Activated CD4-positive, alpha-beta T cell treated with anti-CD3 and anti-CD28 coated beads for 36 hours (primary cell): ENCODE measurements around the gene TBC1D1. TPM values are rescaled to one million over a fixed set of nuclear protein-coding genes. Genes with fewer than 3 reads are reported as not detected.
A peak's percentile ranks its signal among the peaks of the same experiment; 100 is the strongest.
"Not testable (repeated sequence)": the region's sequence is repeated elsewhere in the genome, so short reads cannot be mapped to it uniquely, and the experiment has no call there.

Experiments
- ATAC-seq: fragments of 200-7000 bp; cut with Tn5 transposase; one replicate; pipeline ENCODE4 v1.10.0; 2021; ENCODE audit warnings: mild to moderate bottlenecking, moderate library complexity
- CTCF ChIA-PET: fragments of 350-600 bp; sonication (Branson Sonifier 250); formaldehyde crosslinking; loops from one replicate; lab custom pipeline; 2021; ENCODE audit warnings: antibody characterized with exemption; lab: Charles Lee
- POLR2A ChIA-PET: fragments of 350-600 bp; sonication (Branson Sonifier 250); formaldehyde crosslinking; loops from one replicate; lab custom pipeline; 2021; ENCODE audit warnings: antibody characterized with exemption, inconsistent platforms; lab: Charles Lee
- DNase-seq: peaks from one replicate; pipeline ENCODE4 v3.0.0-alpha.2; 2020
- H3K27ac Mint-ChIP-seq: one replicate; pipeline ENCODE4 v1.8.0; 2021; ENCODE audit warnings: mixed read lengths
- H3K27me3 Mint-ChIP-seq: one replicate; pipeline ENCODE4 v1.8.0; 2021; ENCODE audit warnings: mixed read lengths
- H3K36me3 Mint-ChIP-seq: one replicate; pipeline ENCODE4 v1.8.0; 2021; ENCODE audit warnings: low read depth, mixed read lengths
- H3K4me1 Mint-ChIP-seq: one replicate; pipeline ENCODE4 v1.8.0; 2021; ENCODE audit warnings: mixed read lengths
- H3K4me3 Mint-ChIP-seq: one replicate; pipeline ENCODE4 v1.8.0; 2021; ENCODE audit warnings: mild to moderate bottlenecking, moderate library complexity, mixed read lengths
- H3K9me3 Mint-ChIP-seq: one replicate; pipeline ENCODE4 v1.8.0; 2021; ENCODE audit warnings: low read depth, mixed read lengths
- intact Hi-C, 2 experiments: fragments of 100-400 bp; cut with DNase I in 1 of 2; cut with micrococcal nuclease in 1 of 2; formaldehyde crosslinking; loops; one replicate each; pipeline versions ENCODE4 v1.14.2 to v1.15.1; 2022 to 2024; cut with DNase I, micrococcal nuclease
- total RNA-seq, 2 experiments: library from RNA; stranded (reverse); gene quantifications; one replicate each; pipeline ENCODE4 v1.2.3, GENCODE V29; 2021

The TBC1D1 gene
- total RNA-seq, 2 experiments from 2014 or later, result 60.8 to 71.8 TPM

- Mint-ChIP-seq H3K9me3 (no peaks in the 10 kb centered on the region), H3K27me3 (no peaks in the 10 kb centered on the region), H3K4me1 (peaks cover 36% of the 10 kb centered on the region), H3K36me3 (peaks cover 21% of the 10 kb centered on the region), H3K4me3 (no peak overlapping the region), H3K27ac (no peak overlapping the region)
- ChIA-PET CTCF (no interaction called here), POLR2A (no interaction called here)
- DNase-seq (no peak), ATAC-seq (no peak)
- intact Hi-C loops, result no loop called here
Observed at GRCh38 chr4:37904824-37905223, 13.9 kb downstream of the TBC1D1 start.

DNA sequence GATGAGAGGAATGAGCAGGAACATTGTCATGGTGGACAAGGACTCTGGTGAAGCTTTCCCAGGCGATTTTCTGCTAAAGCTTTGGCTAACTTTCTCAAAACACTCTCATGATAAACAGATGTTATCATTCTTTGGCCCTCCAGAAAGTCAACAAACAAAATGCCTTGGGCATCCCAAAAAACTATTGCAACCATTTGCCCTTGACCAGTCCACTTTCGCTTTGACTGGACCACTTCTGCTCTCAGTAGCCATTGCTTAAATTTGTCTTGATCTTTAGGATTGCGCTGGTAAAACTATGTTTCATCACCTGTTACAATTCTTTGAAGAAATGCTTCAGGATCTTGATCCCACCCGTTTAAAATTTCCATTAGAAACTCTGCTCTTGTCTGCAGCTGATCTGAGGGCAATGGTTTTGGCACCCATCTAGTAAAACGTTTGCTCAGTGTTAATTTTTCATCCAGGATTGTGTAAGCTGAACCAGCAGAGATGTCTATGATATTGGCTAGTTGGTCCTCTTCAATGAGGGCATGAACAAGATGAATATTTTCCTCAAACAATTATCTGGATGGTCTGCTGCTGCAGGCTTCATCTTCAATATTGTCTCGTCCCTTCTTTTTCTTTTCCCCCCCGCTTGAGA is 14.8 kb downstream of the TBC1D1 start:
- peaks cover 18% of the 10 kb centered on the region for H3K36me3 Mint-ChIP-seq
- no peaks in the 10 kb centered on the region for H3K27me3 Mint-ChIP-seq
- ChIA-PET POLR2A (no interaction called here), CTCF (no interaction called here)
- no peaks in the 10 kb centered on the region for H3K9me3 Mint-ChIP-seq
- intact Hi-C loops, result no loop called here
- ATAC-seq (no peak), DNase-seq (no peak)
- no peak overlapping the region for H3K27ac Mint-ChIP-seq
- H3K4me3 Mint-ChIP-seq, result no peak overlapping the region
- peaks cover 33% of the 10 kb centered on the region for H3K4me1 Mint-ChIP-seq

DNA sequence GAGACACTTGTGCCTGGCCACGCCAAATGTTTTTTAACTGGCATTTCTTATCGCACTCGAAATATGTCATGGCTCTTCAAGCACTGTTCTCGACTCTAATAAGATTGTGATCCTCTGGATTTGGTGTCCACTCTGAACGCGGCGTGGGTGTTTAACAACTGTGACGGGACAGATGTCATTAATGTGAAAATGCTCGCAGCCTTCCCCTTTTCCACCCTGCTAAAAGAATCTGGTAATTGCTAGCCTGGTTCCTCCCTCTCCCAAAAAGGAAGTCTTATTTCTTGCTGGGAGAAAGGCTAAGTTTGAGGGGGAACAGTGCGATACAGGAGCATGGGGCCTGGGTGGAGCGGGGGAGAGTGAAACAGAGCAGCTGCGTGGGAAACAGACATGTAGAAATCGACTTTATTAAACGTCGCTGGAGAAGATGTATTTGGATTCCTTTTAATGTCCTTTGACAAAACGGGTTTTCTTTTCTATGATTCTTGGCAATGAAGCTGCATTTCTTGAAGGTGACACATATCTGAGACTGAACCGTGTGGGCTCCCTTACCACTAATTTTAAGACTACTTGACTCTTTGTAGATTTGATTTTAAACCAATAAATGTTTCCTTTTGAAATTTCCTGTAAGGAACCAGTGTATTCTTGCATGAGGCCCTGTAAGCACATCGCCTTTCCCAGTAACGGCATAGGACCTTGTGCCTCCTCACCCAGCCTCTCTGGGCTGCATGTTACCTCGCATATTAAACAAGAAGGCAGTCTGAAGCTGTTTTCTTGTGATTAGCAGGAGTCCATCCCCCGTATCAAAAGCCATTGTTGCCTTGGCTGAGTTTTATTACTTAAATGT is 17.8 kb downstream of the TBC1D1 start:
- H3K4me1 Mint-ChIP-seq, result peaks cover 27% of the 10 kb centered on the region
- CTCF ChIA-PET, result no interaction called here
- H3K9me3 Mint-ChIP-seq, result no peaks in the 10 kb centered on the region
- intact Hi-C loops, result no loop called here
- no peaks in the 10 kb centered on the region for H3K27me3 Mint-ChIP-seq
- H3K4me3 Mint-ChIP-seq, result no peak overlapping the region
- H3K36me3 Mint-ChIP-seq, result peaks cover 13% of the 10 kb centered on the region
- H3K27ac Mint-ChIP-seq, result peak overlapping the region; percentile 35
- ATAC-seq, result no peak
- DNase-seq, result no peak
- POLR2A ChIA-PET, result interaction anchor here (1.0 kb wide), 1 partner anchor 17 kb away, joined by 3 read pairs; no protein-coding TSS in a partner anchor

- Mint-ChIP-seq H3K27ac (no peak overlapping the region), H3K4me1 (peaks cover 27% of the 10 kb centered on the region), H3K36me3 (peaks cover 12% of the 10 kb centered on the region), H3K9me3 (no peaks in the 10 kb centered on the region), H3K27me3 (no peaks in the 10 kb centered on the region), H3K4me3 (no peak overlapping the region)
- CTCF ChIA-PET, result interaction anchor here (0.8 to 1.5 kb wide), 2 partner anchors 26 to 69 kb away, joined by 3 read pairs; no protein-coding TSS in a partner anchor
- intact Hi-C loops, result no loop called here
- no peak for DNase-seq
- POLR2A ChIA-PET, result interaction anchor here (1.0 kb wide), 1 partner anchor 18 kb away, joined by 3 read pairs; no protein-coding TSS in a partner anchor
- no peak for ATAC-seq
Observed at GRCh38 chr4:37909332-37910090, 18.6 kb downstream of the TBC1D1 start.

- no peaks in the 10 kb centered on the region for H3K27me3 Mint-ChIP-seq
- no peak overlapping the region for H3K4me3 Mint-ChIP-seq
- CTCF ChIA-PET, result interaction anchor here (0.8 to 1.5 kb wide), 2 partner anchors 27 to 69 kb away, joined by 3 read pairs; no protein-coding TSS in a partner anchor
- peaks cover 27% of the 10 kb centered on the region for H3K4me1 Mint-ChIP-seq
- ATAC-seq, result no peak
- intact Hi-C loops, result no loop called here
- peaks cover 12% of the 10 kb centered on the region for H3K36me3 Mint-ChIP-seq
- POLR2A ChIA-PET, result no interaction called here
- H3K27ac Mint-ChIP-seq, result no peak overlapping the region
- no peaks in the 10 kb centered on the region for H3K9me3 Mint-ChIP-seq
- no peak for DNase-seq
Observed at GRCh38 chr4:37910091-37910486, 19.2 kb downstream of the TBC1D1 start.

GRCh38 chr4:37914539-37914938 is 23.7 kb downstream of the TBC1D1 start:
- Mint-ChIP-seq H3K36me3 (peaks cover 2% of the 10 kb centered on the region), H3K4me1 (peaks cover 3% of the 10 kb centered on the region), H3K27me3 (no peaks in the 10 kb centered on the region), H3K9me3 (no peaks in the 10 kb centered on the region), H3K4me3 (no peak overlapping the region), H3K27ac (no peak overlapping the region)
- DNase-seq (no peak), ATAC-seq (no peak)
- CTCF ChIA-PET, result no interaction called here
- POLR2A ChIA-PET, result interaction anchor here (0.7 kb wide), 1 partner anchor 331 kb away, joined by 3 read pairs; no protein-coding TSS in a partner anchor
- intact Hi-C loops, result no loop called here

DNA sequence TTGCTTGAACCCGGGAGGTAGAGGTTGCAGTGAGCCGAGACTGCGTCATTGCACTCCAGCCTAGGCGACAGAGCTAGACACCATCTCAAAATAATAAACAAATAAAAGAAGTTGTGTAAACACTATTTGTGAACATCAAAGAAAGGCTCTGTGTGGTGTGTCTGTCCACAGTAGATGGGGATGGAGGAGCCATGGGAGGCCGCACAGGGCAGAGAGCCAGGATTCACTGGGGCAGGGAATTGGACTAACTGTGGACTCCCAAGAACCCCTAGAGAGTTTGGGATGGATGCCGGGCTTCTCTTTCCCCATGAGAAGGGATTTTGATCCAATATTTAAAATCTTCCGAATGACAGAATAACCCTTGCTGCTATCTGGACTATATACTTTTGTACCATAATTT is 26.5 kb downstream of the TBC1D1 start:
- no peak for DNase-seq
- POLR2A ChIA-PET, result no interaction called here
- no peaks in the 10 kb centered on the region for H3K27me3 Mint-ChIP-seq
- intact Hi-C loops, result no loop called here
- no peak for ATAC-seq
- no peak overlapping the region for H3K4me3 Mint-ChIP-seq
- CTCF ChIA-PET, result interaction anchor here (0.8 kb wide), 1 partner anchor 36 kb away, joined by 4 read pairs; no protein-coding TSS in a partner anchor
- no peaks in the 10 kb centered on the region for H3K9me3 Mint-ChIP-seq
- H3K27ac Mint-ChIP-seq, result no peak overlapping the region
- peaks cover 7% of the 10 kb centered on the region for H3K4me1 Mint-ChIP-seq
- peaks cover 7% of the 10 kb centered on the region for H3K36me3 Mint-ChIP-seq

GRCh38 chr4:37918653-37919052 is 27.8 kb downstream of the TBC1D1 start:
- ChIA-PET CTCF (interaction anchor here (0.6 to 0.7 kb wide), 3 partner anchors 51 to 231 kb away, joined by 3 to 5 read pairs (median 4); no protein-coding TSS in a partner anchor), POLR2A (no interaction called here)
- intact Hi-C loops, result no loop called here
- no peaks in the 10 kb centered on the region for H3K27me3 Mint-ChIP-seq
- DNase-seq (no peak), ATAC-seq (no peak)
- no peak overlapping the region for H3K4me3 Mint-ChIP-seq
- no peak overlapping the region for H3K27ac Mint-ChIP-seq
- H3K4me1 Mint-ChIP-seq, result peaks cover 9% of the 10 kb centered on the region
- H3K36me3 Mint-ChIP-seq, result peaks cover 7% of the 10 kb centered on the region
- H3K9me3 Mint-ChIP-seq, result no peaks in the 10 kb centered on the region

GRCh38 chr4:37922328-37922727 is 31.4 kb downstream of the TBC1D1 start:
- ATAC-seq, result peak; percentile 72
- Mint-ChIP-seq H3K27me3 (no peaks in the 10 kb centered on the region), H3K4me3 (no peak overlapping the region), H3K4me1 (peaks cover 11% of the 10 kb centered on the region), H3K9me3 (no peaks in the 10 kb centered on the region), H3K36me3 (peaks cover 7% of the 10 kb centered on the region), H3K27ac (no peak overlapping the region)
- intact Hi-C loops, result no loop called here
- ChIA-PET POLR2A (no interaction called here), CTCF (no interaction called here)
- DNase-seq, result peak; percentile 14

DNA sequence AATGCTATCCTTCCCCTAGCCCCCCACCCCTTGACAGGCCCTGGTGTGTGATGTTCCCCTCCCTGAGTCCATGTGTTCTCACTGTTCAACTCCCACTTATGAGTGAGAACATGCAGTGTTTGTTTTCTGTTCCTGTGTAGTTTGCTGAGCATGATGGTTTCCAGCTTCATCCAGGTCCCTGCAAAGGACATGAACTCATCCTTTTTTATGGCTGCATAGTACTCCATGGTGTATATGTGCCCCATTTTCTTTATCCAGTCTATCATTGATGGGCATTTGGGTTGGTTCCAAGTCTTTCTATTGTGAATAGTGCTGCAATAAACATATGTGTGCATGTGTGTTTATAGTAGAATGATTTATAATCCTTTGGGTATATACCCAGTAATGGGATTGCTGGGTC is 32.2 kb downstream of the TBC1D1 start:
- H3K9me3 Mint-ChIP-seq, POLR2A ChIA-PET, H3K27ac Mint-ChIP-seq, intact Hi-C loops, ATAC-seq, H3K36me3 Mint-ChIP-seq, DNase-seq, H3K27me3 Mint-ChIP-seq, H3K4me3 Mint-ChIP-seq, CTCF ChIA-PET: not testable (repeated sequence)
- H3K4me1 Mint-ChIP-seq, result peaks cover 16% of the 10 kb centered on the region

GRCh38 chr4:37924946-37925345 is 34.1 kb downstream of the TBC1D1 start:
- ChIA-PET POLR2A (no interaction called here), CTCF (no interaction called here)
- no peak overlapping the region for H3K27ac Mint-ChIP-seq
- intact Hi-C loops, result no loop called here
- H3K9me3 Mint-ChIP-seq, result no peaks in the 10 kb centered on the region
- H3K36me3 Mint-ChIP-seq, result peaks cover 11% of the 10 kb centered on the region
- peaks cover 35% of the 10 kb centered on the region for H3K4me1 Mint-ChIP-seq
- DNase-seq (no peak), ATAC-seq (no peak)
- H3K4me3 Mint-ChIP-seq, result no peak overlapping the region
- no peaks in the 10 kb centered on the region for H3K27me3 Mint-ChIP-seq
